ENCODE measurements around the gene ZNRF2.

GRCh38 chr7:30364773-30365172, 80.4 kb downstream of the ZNRF2 start:
- TF ChIP-seq, protein P1, sequence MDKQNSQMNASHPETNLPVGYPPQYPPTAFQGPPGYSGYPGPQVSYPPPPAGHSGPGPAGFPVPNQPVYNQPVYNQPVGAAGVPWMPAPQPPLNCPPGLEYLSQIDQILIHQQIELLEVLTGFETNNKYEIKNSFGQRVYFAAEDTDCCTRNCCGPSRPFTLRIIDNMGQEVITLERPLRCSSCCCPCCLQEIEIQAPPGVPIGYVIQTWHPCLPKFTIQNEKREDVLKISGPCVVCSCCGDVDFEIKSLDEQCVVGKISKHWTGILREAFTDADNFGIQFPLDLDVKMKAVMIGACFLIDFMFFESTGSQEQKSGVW (CRISPR knock-in tag; IDR thresholded peaks at IDR 0.05; ENCODE audit: borderline replicate concordance), result no peak
- TF ChIP-seq SCMH1 (CRISPR knock-in tag; IDR thresholded peaks at IDR 0.05; ENCODE audit: borderline replicate concordance) (no peak), WIZ (CRISPR knock-in tag; IDR thresholded peaks at IDR 0.05) (no peak), ZNF18 (CRISPR knock-in tag; IDR thresholded peaks at IDR 0.05; ENCODE audit: insufficient replicate concordance) (no peak), ATF5 (CRISPR knock-in tag; IDR thresholded peaks at IDR 0.05; ENCODE audit: low read depth) (no peak), ZNF501 (CRISPR knock-in tag; IDR thresholded peaks at IDR 0.05) (no peak), CTCF (CRISPR knock-in tag; IDR thresholded peaks at IDR 0.05) (no peak), CENPX (CRISPR knock-in tag; IDR thresholded peaks at IDR 0.05) (no peak), BHLHE40 (IDR thresholded peaks at IDR 0.05; ENCODE audit: low read length) (no peak), CHD2 (IDR thresholded peaks at IDR 0.05; ENCODE audit: low read depth, low read length) (no peak), POLR2A (IDR thresholded peaks at IDR 0.05; ENCODE audit: insufficient read depth in 1 of 2, low read depth in 2 of 2, low read length in 2 of 2) (no peak)
- TF ChIP-seq, protein P2, sequence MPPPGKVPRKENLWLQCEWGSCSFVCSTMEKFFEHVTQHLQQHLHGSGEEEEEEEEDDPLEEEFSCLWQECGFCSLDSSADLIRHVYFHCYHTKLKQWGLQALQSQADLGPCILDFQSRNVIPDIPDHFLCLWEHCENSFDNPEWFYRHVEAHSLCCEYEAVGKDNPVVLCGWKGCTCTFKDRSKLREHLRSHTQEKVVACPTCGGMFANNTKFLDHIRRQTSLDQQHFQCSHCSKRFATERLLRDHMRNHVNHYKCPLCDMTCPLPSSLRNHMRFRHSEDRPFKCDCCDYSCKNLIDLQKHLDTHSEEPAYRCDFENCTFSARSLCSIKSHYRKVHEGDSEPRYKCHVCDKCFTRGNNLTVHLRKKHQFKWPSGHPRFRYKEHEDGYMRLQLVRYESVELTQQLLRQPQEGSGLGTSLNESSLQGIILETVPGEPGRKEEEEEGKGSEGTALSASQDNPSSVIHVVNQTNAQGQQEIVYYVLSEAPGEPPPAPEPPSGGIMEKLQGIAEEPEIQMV (CRISPR knock-in tag; IDR thresholded peaks at IDR 0.05; ENCODE audit: low read depth), result no peak
- TF ChIP-seq, protein P3, sequence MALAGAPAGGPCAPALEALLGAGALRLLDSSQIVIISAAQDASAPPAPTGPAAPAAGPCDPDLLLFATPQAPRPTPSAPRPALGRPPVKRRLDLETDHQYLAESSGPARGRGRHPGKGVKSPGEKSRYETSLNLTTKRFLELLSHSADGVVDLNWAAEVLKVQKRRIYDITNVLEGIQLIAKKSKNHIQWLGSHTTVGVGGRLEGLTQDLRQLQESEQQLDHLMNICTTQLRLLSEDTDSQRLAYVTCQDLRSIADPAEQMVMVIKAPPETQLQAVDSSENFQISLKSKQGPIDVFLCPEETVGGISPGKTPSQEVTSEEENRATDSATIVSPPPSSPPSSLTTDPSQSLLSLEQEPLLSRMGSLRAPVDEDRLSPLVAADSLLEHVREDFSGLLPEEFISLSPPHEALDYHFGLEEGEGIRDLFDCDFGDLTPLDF (CRISPR knock-in tag; IDR thresholded peaks at IDR 0.05), result no peak

Measured in HepG2 (cell line).